Activated naive CD8-positive, alpha-beta T cell (primary cell): ENCODE measurements around the gene HFM1.
"Not testable (repeated sequence)": the region's sequence is repeated elsewhere in the genome, so short reads cannot be mapped to it uniquely, and the experiment has no call there.

Experiments used
- H3K27ac Mint-ChIP-seq: one replicate; pipeline ENCODE4 v1.8.0; 2021; ENCODE audit warnings: mixed read lengths
- H3K27me3 Mint-ChIP-seq: one replicate; pipeline ENCODE4 v1.8.0; 2021; ENCODE audit warnings: mixed read lengths
- H3K36me3 Mint-ChIP-seq: one replicate; pipeline ENCODE4 v1.8.0; 2021; ENCODE audit warnings: mixed read lengths
- H3K4me1 Mint-ChIP-seq: one replicate; pipeline ENCODE4 v1.8.0; 2021; ENCODE audit warnings: low read depth, mixed read lengths
- H3K4me3 Mint-ChIP-seq: one replicate; pipeline ENCODE4 v1.8.0; 2021; ENCODE audit warnings: mild to moderate bottlenecking, mixed read lengths
- H3K9me3 Mint-ChIP-seq: one replicate; pipeline ENCODE4 v1.8.0; 2021; ENCODE audit warnings: low read depth, mixed read lengths

HFM1 gene

DNA sequence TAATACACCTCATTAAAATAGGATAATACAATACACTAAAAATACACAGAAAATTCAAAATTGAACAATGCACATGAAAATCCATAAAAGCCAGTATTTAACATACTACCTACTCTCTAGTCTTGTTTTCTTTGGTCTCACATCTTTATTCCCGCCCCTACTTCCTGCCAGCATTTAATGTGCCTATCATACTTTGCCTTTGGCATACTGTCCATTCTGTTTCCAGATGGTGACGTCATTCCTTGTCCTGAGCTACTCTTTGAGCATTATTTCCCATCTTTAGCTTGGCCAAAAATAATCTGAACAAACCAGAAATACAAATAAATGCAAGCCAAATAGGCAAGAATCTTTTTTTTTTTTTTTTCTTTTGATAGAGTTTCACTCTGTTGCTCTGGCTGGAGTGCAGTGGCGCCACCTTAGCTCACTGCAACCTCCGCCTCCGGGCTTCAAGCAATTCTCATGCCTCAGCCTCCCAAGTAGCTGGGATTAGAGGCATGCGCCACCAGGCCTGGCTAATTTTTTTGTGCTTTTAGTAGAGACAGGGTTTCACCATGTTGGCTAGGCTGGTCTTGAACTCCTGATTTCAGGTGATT is 4.4 kb downstream of the HFM1 start:
- Mint-ChIP-seq H3K9me3 (no peaks in the 10 kb centered on the region), H3K27ac (no peak overlapping the region), H3K4me1 (peaks cover 5% of the 10 kb centered on the region), H3K36me3 (no peaks in the 10 kb centered on the region), H3K4me3 (no peak overlapping the region), H3K27me3 (peaks cover 5% of the 10 kb centered on the region)

DNA sequence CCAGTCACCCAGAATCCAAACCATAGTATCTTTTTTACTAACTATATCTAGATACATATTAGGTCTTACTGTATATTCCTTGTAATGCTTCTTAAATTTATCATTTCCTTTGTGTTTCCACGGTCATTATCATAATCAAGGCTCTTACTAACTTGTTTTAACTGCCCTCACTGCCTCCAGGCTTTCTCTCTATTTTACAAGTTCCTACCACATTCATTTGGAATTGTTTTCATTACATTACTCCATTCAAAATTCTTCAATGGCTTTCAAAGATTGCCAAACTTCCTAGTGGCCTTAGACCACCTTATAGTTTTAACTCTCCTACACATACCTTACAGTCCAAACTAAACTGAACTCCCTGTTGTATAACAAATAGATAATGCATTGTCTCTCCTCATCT is 6.3 kb downstream of the HFM1 start:
- H3K27ac Mint-ChIP-seq, result no peak overlapping the region
- H3K4me3 Mint-ChIP-seq, result no peak overlapping the region
- H3K4me1 Mint-ChIP-seq, result no peaks in the 10 kb centered on the region
- no peaks in the 10 kb centered on the region for H3K36me3 Mint-ChIP-seq
- H3K9me3 Mint-ChIP-seq, result no peaks in the 10 kb centered on the region
- H3K27me3 Mint-ChIP-seq, result peaks cover 5% of the 10 kb centered on the region

DNA sequence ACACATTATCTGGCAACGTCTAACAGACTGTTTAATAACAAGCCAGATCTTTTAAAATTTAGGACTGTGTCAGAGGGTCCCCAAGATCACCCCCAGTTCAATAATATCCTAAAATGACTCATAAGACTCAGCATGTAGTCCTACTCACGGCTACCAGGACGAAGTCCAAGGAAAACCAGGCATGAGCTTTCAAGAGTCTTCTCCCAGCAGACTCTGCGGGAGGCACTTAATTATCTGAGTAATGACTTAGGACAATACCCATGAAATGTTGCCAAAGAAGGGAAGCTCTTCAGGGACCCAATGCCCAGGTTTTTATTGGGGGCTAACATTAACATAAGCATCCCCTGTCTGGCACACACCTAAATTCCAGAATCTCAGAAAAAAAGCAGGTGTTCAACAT is 7.0 kb downstream of the HFM1 start:
- no peaks in the 10 kb centered on the region for H3K36me3 Mint-ChIP-seq
- H3K27me3 Mint-ChIP-seq, result peaks cover 5% of the 10 kb centered on the region
- H3K4me1 Mint-ChIP-seq, result no peaks in the 10 kb centered on the region
- no peak overlapping the region for H3K4me3 Mint-ChIP-seq
- no peaks in the 10 kb centered on the region for H3K9me3 Mint-ChIP-seq
- H3K27ac Mint-ChIP-seq, result no peak overlapping the region

DNA sequence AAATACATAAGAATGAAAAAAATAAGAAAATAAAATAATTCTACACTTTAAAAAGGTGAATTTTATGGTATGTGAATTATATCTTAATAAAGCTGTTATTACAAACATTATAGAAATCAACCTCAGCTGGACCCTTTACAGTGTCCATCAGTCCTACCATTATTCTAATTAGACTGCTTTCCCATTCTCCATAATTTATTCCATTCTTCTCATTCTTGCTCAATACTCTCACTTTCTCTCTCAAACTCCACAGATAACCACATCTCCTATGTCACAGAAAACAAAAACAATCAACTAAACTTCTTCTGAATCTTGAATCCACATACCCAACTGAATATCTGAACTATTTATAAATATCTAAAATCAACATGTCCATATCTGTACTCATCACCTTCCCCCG is 11.6 kb downstream of the HFM1 start:
- H3K4me3 Mint-ChIP-seq, result no peak overlapping the region
- no peaks in the 10 kb centered on the region for H3K9me3 Mint-ChIP-seq

GRCh38 chr1:91386109-91386508 is 18.5 kb downstream of the HFM1 start:
- Mint-ChIP-seq H3K36me3 (no peaks in the 10 kb centered on the region), H3K9me3 (no peaks in the 10 kb centered on the region), H3K27me3 (peaks cover 5% of the 10 kb centered on the region), H3K4me3 (no peak overlapping the region), H3K27ac (no peak overlapping the region), H3K4me1 (no peaks in the 10 kb centered on the region)

More for the DNA sequence above, 11.6 kb downstream of the HFM1 start:
- Mint-ChIP-seq H3K27ac (no peak overlapping the region), H3K27me3 (peaks cover 3% of the 10 kb centered on the region), H3K36me3 (no peaks in the 10 kb centered on the region), H3K4me1 (no peaks in the 10 kb centered on the region)

GRCh38 chr1:91383456-91383855 is 21.2 kb downstream of the HFM1 start:
- no peak overlapping the region for H3K27ac Mint-ChIP-seq
- no peaks in the 10 kb centered on the region for H3K9me3 Mint-ChIP-seq
- H3K27me3 Mint-ChIP-seq, result peaks cover 4% of the 10 kb centered on the region
- H3K4me1 Mint-ChIP-seq, result no peaks in the 10 kb centered on the region
- H3K36me3 Mint-ChIP-seq, result no peaks in the 10 kb centered on the region
- no peak overlapping the region for H3K4me3 Mint-ChIP-seq

DNA sequence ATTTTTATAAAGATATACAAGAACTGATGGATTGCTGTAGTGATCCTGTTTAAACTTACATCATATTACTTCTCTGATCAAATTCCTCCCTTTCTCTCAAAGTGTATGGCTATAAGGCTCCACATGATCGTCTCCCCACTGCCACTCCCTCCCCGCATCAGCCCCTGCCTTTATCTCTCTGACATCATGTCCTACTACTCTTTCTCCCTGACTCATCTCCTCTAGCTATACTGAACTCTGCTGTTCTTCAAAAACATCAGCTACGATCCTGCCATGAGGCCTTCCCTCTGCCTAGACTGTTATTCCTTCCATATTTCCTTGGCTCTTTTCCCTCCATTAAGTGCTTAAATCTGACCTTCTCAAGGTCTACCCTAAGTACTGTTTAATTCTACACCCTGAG is 22.8 kb downstream of the HFM1 start:
- Mint-ChIP-seq H3K4me1 (no peaks in the 10 kb centered on the region), H3K27ac (no peak overlapping the region), H3K4me3 (no peak overlapping the region), H3K36me3 (no peaks in the 10 kb centered on the region), H3K9me3 (no peaks in the 10 kb centered on the region), H3K27me3 (peaks cover 4% of the 10 kb centered on the region)

GRCh38 chr1:91374086-91374485 is 30.6 kb downstream of the HFM1 start:
- no peak overlapping the region for H3K4me3 Mint-ChIP-seq

GRCh38 chr1:91372230-91372629 is 32.4 kb downstream of the HFM1 start:
- H3K4me1 Mint-ChIP-seq, H3K27ac Mint-ChIP-seq, H3K9me3 Mint-ChIP-seq, H3K4me3 Mint-ChIP-seq, H3K36me3 Mint-ChIP-seq, H3K27me3 Mint-ChIP-seq: not testable (repeated sequence)

More at GRCh38 chr1:91374086-91374485, 30.6 kb downstream of the HFM1 start:
- H3K9me3 Mint-ChIP-seq, result no peaks in the 10 kb centered on the region
- no peaks in the 10 kb centered on the region for H3K4me1 Mint-ChIP-seq
- no peaks in the 10 kb centered on the region for H3K27me3 Mint-ChIP-seq
- H3K36me3 Mint-ChIP-seq, result no peaks in the 10 kb centered on the region
- no peak overlapping the region for H3K27ac Mint-ChIP-seq

DNA sequence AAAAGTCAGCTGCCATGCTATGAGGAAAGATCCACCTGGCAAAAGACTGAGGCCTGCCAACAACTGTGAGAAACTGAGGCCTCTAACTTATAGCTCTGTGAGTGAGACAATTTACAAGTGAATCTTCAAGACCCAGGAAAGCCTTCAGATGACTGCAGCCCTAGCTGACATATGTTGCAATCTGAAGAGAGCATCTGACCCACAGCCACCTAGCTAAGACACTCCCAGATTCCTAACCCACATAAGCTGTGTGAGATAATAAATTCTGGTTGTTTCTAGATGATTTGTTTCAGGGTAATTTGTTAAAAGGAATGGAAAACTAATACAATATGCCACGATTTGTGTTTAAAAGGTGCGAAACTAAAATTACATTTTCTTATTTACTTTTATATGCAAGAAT is 55.1 kb downstream of the HFM1 start:
- no peaks in the 10 kb centered on the region for H3K4me1 Mint-ChIP-seq
- H3K4me3 Mint-ChIP-seq, result no peak overlapping the region
- H3K27ac Mint-ChIP-seq, result no peak overlapping the region
- H3K9me3 Mint-ChIP-seq, result peaks cover 10% of the 10 kb centered on the region
- no peaks in the 10 kb centered on the region for H3K36me3 Mint-ChIP-seq
- H3K27me3 Mint-ChIP-seq, result peaks cover 1% of the 10 kb centered on the region

DNA sequence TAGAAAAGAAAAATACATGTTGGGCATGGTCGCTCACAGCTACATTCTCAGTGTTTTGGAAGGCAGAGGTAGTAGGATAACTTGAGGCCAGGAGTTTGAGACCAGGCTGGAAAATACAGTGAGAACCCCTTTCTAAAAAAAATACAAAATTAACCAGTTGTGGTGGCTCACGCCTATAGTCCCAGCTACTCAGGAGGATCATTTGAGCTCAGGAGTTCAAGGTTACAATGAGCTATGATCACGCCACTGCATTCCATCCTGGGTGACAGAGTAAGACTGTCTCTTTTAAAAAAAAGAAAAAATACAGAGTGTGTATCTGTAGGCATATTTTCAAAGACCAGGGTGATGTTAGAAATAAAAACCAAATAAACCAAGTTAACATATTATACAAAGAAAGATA is 57.8 kb downstream of the HFM1 start:
- no peak overlapping the region for H3K27ac Mint-ChIP-seq
- no peak overlapping the region for H3K4me3 Mint-ChIP-seq
- H3K4me1 Mint-ChIP-seq, result no peaks in the 10 kb centered on the region
- peaks cover 1% of the 10 kb centered on the region for H3K27me3 Mint-ChIP-seq
- H3K36me3 Mint-ChIP-seq, result no peaks in the 10 kb centered on the region
- H3K9me3 Mint-ChIP-seq, result no peaks in the 10 kb centered on the region

GRCh38 chr1:91345395-91346005 is 59.1 kb downstream of the HFM1 start:
- no peak overlapping the region for H3K27ac Mint-ChIP-seq
- no peaks in the 10 kb centered on the region for H3K9me3 Mint-ChIP-seq
- H3K27me3 Mint-ChIP-seq, result peaks cover 1% of the 10 kb centered on the region
- no peaks in the 10 kb centered on the region for H3K36me3 Mint-ChIP-seq
- no peak overlapping the region for H3K4me3 Mint-ChIP-seq
- H3K4me1 Mint-ChIP-seq, result no peaks in the 10 kb centered on the region

- Mint-ChIP-seq H3K27me3 (peaks cover 7% of the 10 kb centered on the region), H3K4me3 (no peak overlapping the region), H3K27ac (no peak overlapping the region), H3K9me3 (no peaks in the 10 kb centered on the region), H3K4me1 (no peaks in the 10 kb centered on the region), H3K36me3 (no peaks in the 10 kb centered on the region)
These were observed 66.1 kb downstream of the HFM1 start for GRCh38 chr1:91338501-91338900.

GRCh38 chr1:91335603-91336002 is 69.0 kb downstream of the HFM1 start:
- Mint-ChIP-seq H3K36me3 (no peaks in the 10 kb centered on the region), H3K27me3 (peaks cover 12% of the 10 kb centered on the region), H3K4me3 (no peak overlapping the region), H3K4me1 (no peaks in the 10 kb centered on the region), H3K27ac (no peak overlapping the region), H3K9me3 (peaks cover 4% of the 10 kb centered on the region)

GRCh38 chr1:91334856-91335255 is 69.8 kb downstream of the HFM1 start:
- no peak overlapping the region for H3K27ac Mint-ChIP-seq
- H3K36me3 Mint-ChIP-seq, result no peaks in the 10 kb centered on the region
- H3K27me3 Mint-ChIP-seq, result peaks cover 15% of the 10 kb centered on the region
- no peak overlapping the region for H3K4me3 Mint-ChIP-seq
- H3K9me3 Mint-ChIP-seq, result peaks cover 7% of the 10 kb centered on the region
- H3K4me1 Mint-ChIP-seq, result no peaks in the 10 kb centered on the region

- H3K9me3 Mint-ChIP-seq, result peaks cover 1% of the 10 kb centered on the region
- peaks cover 6% of the 10 kb centered on the region for H3K27me3 Mint-ChIP-seq
- H3K4me1 Mint-ChIP-seq, result no peaks in the 10 kb centered on the region
- H3K27ac Mint-ChIP-seq, result no peak overlapping the region
- no peaks in the 10 kb centered on the region for H3K36me3 Mint-ChIP-seq
- no peak overlapping the region for H3K4me3 Mint-ChIP-seq
These were observed 79.2 kb downstream of the HFM1 start for GRCh38 chr1:91325456-91325855.
